Measurements from ENCODE around the gene UNC80. TPM values are rescaled to one million over a fixed set of nuclear protein-coding genes. Genes with fewer than 3 reads are reported as not detected.

The UNC80 gene
- total RNA-seq, 2 donors from 2014 or later: 3.6 to 8.6 TPM

DNA sequence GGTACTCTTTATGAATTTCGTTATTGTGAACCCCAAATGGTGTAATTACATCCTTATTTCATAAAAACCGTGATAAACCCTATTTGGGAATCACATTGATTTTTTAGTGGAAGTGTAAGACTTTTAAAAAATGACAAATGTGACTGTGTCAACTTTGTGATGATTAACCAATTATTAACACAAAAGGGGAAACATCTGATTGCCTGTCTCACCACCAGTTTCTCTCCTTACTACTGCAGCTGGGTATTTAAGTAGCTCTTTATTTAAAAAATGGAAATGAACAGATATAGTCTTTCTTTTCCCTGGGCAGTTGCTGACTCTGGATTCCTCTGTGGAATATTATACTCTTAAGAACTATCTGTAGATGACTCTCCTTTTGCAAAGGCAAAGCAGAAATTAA lies 219.2 kb downstream of the UNC80 start:
- TF ChIP-seq, protein P1, sequence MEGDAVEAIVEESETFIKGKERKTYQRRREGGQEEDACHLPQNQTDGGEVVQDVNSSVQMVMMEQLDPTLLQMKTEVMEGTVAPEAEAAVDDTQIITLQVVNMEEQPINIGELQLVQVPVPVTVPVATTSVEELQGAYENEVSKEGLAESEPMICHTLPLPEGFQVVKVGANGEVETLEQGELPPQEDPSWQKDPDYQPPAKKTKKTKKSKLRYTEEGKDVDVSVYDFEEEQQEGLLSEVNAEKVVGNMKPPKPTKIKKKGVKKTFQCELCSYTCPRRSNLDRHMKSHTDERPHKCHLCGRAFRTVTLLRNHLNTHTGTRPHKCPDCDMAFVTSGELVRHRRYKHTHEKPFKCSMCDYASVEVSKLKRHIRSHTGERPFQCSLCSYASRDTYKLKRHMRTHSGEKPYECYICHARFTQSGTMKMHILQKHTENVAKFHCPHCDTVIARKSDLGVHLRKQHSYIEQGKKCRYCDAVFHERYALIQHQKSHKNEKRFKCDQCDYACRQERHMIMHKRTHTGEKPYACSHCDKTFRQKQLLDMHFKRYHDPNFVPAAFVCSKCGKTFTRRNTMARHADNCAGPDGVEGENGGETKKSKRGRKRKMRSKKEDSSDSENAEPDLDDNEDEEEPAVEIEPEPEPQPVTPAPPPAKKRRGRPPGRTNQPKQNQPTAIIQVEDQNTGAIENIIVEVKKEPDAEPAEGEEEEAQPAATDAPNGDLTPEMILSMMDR (IDR thresholded peaks at IDR 0.05): no peak
- TF ChIP-seq POLR2A (IDR thresholded peaks at IDR 0.05) (no peak), POLR2AphosphoS5 (IDR thresholded peaks at IDR 0.05) (no peak)
- 84% methylated on average over 2 of the region's 2 CpGs for WGBS
- no peaks in the 10 kb centered on the region for H3K9me3 ChIP-seq
- H3K27ac ChIP-seq: no peak overlapping the region
- no peaks in the 10 kb centered on the region for H3K27me3 ChIP-seq (replicated peaks; ENCODE audit: insufficient read depth)
- intact Hi-C loops (cut with DNase I): no loop called here
- no peak overlapping the region for H3K4me3 ChIP-seq
- H3K4me1 ChIP-seq (replicated peaks): no peaks in the 10 kb centered on the region
- no peaks in the 10 kb centered on the region for H3K36me3 ChIP-seq
- DNase-seq (ENCODE audit: low spot score): no peak

DNA sequence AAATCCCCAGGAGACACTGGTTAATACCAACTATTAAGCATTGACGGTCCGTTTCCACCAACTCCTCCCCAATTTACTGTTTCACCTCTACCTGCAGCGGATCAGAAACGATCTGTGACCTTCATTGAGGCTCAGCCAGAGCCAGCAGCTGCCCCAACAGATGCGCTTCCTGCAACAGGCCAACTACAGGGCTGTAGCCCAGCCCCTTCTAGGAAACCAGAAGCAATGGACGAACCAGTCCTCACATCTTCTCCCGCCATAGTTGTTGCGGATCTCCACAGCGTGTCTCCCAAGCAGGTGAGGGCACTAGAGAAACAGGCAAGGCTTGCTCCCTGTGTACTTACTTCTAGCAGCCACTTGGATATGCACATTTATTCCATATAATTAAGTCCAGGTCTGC lies 222.3 kb downstream of the UNC80 start:
- H3K27me3 ChIP-seq (replicated peaks; ENCODE audit: insufficient read depth): no peaks in the 10 kb centered on the region
- no peaks in the 10 kb centered on the region for H3K4me1 ChIP-seq (replicated peaks)
- DNase-seq (ENCODE audit: low spot score): no peak
- H3K9me3 ChIP-seq: no peaks in the 10 kb centered on the region
- H3K27ac ChIP-seq: no peak overlapping the region
- H3K36me3 ChIP-seq: no peaks in the 10 kb centered on the region
- no peak overlapping the region for H3K4me3 ChIP-seq
- 95% methylated on average over 9 of the region's 9 CpGs for WGBS
- intact Hi-C loops (cut with DNase I): no loop called here
- TF ChIP-seq POLR2A (IDR thresholded peaks at IDR 0.05) (no peak), POLR2AphosphoS5 (IDR thresholded peaks at IDR 0.05) (no peak)
- TF ChIP-seq, protein P1 (IDR thresholded peaks at IDR 0.05): no peak

DNA sequence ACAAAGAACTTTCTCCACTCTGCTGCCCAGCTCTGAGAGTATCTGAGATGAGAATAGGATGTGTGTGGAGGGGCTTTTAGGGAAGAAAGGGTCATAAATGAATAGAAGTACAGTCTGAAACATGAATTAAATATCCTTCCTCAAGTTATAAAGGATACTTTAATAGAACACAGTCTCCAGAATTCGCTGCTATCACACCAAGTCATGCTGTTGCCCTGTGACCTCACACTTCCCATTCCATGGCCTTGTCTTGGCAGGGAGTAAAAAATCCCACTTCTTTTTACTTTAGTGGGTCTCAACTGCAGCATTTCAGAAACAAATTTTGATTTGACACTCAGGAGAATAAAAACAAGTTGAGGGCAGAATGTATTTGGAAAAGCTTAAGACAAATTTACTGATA lies 227.0 kb downstream of the UNC80 start:
- Histone ChIP-seq H3K27me3 (replicated peaks; ENCODE audit: insufficient read depth) (no peaks in the 10 kb centered on the region), H3K4me3 (no peak overlapping the region), H3K27ac (no peak overlapping the region), H3K4me1 (replicated peaks) (no peaks in the 10 kb centered on the region), H3K9me3 (no peaks in the 10 kb centered on the region), H3K36me3 (no peaks in the 10 kb centered on the region)
- intact Hi-C loops (cut with DNase I): no loop called here
- WGBS: 53% methylated on average over 1 of the region's 1 CpG
- no peak for DNase-seq (ENCODE audit: low spot score)
- TF ChIP-seq POLR2A (IDR thresholded peaks at IDR 0.05) (no peak), POLR2AphosphoS5 (IDR thresholded peaks at IDR 0.05) (no peak)
- TF ChIP-seq, protein P1 (IDR thresholded peaks at IDR 0.05): no peak

DNA sequence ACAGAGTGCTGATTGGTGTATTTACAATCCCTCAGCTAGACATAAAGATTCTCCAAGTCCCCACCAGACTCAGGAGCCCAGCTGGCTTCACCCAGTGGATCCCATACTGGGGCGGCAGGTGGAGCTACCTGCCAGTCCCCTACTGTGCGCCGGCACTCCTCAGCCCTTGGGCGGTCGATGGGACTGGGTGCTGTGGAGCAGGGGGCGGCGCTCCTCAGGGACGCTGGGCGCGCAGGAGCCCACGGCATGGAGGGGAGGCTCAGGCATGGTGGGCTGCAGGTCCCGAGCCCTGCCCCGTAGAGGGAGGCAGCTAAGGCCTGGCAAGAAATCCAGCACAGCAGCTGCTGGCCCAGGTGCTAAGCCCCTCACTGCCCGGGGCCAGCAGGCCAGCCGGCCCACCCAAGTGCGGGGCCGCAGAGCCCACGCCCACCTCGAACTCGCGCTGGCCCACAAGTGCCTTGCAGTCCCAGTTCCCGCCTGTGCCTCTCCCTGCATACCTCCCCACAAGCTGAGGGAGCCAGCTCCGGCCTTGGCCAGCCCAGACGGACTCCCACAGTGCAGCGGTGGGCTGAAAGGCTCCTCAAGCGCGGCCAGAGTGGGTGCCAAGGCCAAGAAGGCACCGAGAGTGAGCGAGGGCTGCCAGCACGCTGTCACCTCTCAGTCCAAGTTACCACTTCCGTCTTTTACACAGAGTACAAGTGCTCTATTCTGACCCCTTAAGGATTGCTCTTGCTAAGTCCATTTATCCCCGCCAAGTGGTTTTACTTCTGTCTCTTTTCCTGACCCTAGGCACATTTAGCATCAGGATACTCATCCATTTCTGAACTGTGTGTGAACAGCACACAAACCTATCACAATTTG lies 229.1 kb downstream of the UNC80 start:
- DNase-seq (ENCODE audit: low spot score): no peak
- intact Hi-C loops (cut with DNase I): loop anchor here (5.0 kb wide), 1 partner anchor 172 kb away; the partner anchor contains the start of gene KANSL1L
- H3K4me3 ChIP-seq: no peak overlapping the region
- H3K9me3 ChIP-seq: no peaks in the 10 kb centered on the region
- H3K27me3 ChIP-seq (replicated peaks; ENCODE audit: insufficient read depth): no peaks in the 10 kb centered on the region
- no peaks in the 10 kb centered on the region for H3K4me1 ChIP-seq (replicated peaks)
- 96% methylated on average over 20 of the region's 32 CpGs for WGBS
- no peaks in the 10 kb centered on the region for H3K36me3 ChIP-seq
- no peak for TF ChIP-seq POLR2AphosphoS5 (IDR thresholded peaks at IDR 0.05)
- TF ChIP-seq, protein P1 (IDR thresholded peaks at IDR 0.05): no peak
- no peak for TF ChIP-seq POLR2A (IDR thresholded peaks at IDR 0.05)
- H3K27ac ChIP-seq: no peak overlapping the region

All from prostate gland (tissue), 2 donors.